Measurements from ENCODE around the gene COL5A2.

GRCh38 chr2:189162566-189162965 lies 17.0 kb downstream of the COL5A2 start:
- TF ChIP-seq, protein P1, sequence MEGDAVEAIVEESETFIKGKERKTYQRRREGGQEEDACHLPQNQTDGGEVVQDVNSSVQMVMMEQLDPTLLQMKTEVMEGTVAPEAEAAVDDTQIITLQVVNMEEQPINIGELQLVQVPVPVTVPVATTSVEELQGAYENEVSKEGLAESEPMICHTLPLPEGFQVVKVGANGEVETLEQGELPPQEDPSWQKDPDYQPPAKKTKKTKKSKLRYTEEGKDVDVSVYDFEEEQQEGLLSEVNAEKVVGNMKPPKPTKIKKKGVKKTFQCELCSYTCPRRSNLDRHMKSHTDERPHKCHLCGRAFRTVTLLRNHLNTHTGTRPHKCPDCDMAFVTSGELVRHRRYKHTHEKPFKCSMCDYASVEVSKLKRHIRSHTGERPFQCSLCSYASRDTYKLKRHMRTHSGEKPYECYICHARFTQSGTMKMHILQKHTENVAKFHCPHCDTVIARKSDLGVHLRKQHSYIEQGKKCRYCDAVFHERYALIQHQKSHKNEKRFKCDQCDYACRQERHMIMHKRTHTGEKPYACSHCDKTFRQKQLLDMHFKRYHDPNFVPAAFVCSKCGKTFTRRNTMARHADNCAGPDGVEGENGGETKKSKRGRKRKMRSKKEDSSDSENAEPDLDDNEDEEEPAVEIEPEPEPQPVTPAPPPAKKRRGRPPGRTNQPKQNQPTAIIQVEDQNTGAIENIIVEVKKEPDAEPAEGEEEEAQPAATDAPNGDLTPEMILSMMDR (conservative IDR thresholded peaks at IDR 0.05; ENCODE audit: low read length): no peak
- no peak for TF ChIP-seq EZH2phosphoT487 (IDR thresholded peaks at IDR 0.05; ENCODE audit: borderline replicate concordance)
